HG02623 (cell line): ENCODE measurements around the gene SERPINA5.
"Not testable (repeated sequence)": the region's sequence is repeated elsewhere in the genome, so short reads cannot be mapped to it uniquely, and the experiment has no call there.

Source experiments
- ATAC-seq: cut with Tn5 transposase; IDR thresholded peaks from one replicate; pipeline ENCODE4 v1.9.1; 2021; ENCODE audit warnings: moderate library complexity; ENCODE audit not compliant: unreplicated experiment

SERPINA5 gene

GRCh38 chr14:94598816-94599655, 17.8 kb downstream of the SERPINA5 start:
- no peak for ATAC-seq

- no peak for ATAC-seq
These were observed 18.4 kb downstream of the SERPINA5 start for GRCh38 chr14:94599656-94600004.

GRCh38 chr14:94600148-94600545, 18.9 kb downstream of the SERPINA5 start:
- no peak for ATAC-seq

- ATAC-seq, result no peak
These were observed 20.7 kb downstream of the SERPINA5 start for GRCh38 chr14:94601884-94602391.

- ATAC-seq, result no peak
These were observed 21.5 kb downstream of the SERPINA5 start for GRCh38 chr14:94602722-94603121.

GRCh38 chr14:94605361-94605760, 24.1 kb downstream of the SERPINA5 start:
- no peak for ATAC-seq

GRCh38 chr14:94608966-94609365, 27.7 kb downstream of the SERPINA5 start:
- not testable (repeated sequence) for ATAC-seq

- ATAC-seq, result no peak
These were observed 30.0 kb downstream of the SERPINA5 start for GRCh38 chr14:94611179-94611578.

- ATAC-seq, result no peak
These were observed 30.9 kb downstream of the SERPINA5 start, which contains the start of gene SERPINA3 for GRCh38 chr14:94612174-94612573. Gene SERPINA3, plus strand, starts transcription at chr14:94612391. Its CDS starts 2,051 bp downstream, at chr14:94614442.

DNA sequence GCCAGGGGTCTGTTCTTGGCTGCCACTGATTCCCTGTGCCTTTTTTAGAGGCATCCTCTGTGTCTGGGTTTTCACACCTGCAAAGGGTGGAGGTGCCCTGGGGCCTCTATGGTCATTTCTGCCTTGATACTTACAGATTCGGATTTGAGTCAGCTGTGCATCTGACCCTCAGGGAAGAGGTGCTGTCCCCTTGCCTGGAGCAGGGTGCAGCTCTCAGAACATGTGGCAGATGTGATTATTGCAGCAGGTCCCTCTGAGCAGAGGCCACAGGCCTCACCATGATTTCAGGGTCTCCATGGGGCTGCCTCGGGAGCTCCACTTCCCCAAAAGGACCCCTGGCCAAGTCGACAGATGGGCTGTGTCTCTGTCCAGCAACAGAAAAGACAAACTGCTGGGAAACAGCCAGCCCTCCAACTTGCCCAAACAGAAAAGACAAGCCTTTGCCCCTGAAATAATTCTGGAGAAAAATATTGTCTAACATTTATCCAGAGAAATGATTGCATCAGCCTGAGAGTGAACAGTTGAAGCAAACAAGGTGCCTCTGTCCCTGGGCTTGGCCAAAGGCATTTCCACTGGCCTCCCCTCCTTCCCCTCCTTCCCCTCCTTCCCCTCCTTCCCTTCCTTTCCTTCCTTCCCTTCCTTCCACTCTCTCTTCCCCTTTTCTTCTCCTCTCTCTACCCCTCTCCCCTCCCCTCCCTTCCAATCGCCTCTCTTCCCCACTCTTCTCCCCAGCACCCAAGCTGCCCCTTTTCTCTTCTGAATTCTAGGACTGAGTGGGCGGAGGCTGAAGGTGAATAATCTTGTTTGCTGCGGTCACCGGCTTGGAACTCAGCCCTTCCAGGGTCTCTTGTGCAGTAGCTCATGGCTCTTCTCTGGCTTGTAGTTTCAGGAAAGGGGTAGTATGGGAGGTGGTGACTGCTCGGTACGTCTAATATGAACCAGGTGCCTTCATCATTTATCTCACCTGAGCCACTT, 31.6 kb downstream of the SERPINA5 start:
- no peak for ATAC-seq

DNA sequence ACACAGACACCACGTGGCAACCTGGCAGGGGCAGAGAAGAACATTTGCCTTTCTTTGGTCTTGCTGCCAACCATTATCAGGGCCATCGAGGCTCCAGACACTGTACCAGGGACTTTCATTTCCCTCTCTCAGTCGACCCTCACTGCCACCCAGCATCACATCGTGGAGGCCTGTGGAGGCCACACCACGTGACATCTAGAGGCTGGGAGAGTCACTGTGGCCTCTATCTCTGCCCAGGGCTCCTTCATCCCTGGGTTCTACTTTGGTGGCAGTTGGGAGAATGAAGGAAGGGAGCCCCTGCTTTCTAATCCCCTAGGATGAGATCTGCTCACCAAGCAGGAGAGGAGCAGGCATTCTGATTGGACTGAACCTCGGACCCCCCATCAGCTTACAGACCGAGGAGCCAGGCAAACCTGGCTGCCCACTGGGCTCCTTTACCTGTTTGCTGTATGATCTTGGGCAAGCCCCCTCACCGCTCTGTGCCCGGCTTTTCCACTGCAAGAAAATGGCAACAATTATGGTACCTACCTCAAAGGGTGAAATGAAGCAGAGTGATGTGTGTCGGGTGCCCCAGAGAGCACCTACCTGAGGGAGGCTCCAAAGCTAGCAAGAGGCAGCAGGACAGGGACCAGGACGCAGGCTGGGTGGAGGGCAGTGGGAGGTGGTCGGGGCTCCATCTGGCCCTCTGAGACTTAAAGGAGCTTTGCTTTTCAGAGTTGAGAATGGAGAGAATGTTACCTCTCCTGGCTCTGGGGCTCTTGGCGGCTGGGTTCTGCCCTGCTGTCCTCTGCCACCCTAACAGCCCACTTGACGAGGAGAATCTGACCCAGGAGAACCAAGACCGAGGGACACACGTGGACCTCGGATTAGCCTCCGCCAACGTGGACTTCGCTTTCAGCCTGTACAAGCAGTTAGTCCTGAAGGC, 32.8 kb downstream of the SERPINA5 start:
- ATAC-seq, result no peak

DNA sequence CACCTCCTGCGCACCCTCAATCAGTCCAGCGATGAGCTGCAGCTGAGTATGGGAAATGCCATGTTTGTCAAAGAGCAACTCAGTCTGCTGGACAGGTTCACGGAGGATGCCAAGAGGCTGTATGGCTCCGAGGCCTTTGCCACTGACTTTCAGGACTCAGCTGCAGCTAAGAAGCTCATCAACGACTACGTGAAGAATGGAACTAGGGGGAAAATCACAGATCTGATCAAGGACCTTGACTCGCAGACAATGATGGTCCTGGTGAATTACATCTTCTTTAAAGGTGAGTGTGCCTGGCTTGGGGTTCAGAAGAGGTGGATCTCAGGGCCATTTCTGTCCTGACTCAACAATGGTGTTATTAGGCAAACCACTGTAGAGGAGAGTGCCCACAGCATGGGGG, 33.6 kb downstream of the SERPINA5 start:
- ATAC-seq, result no peak

DNA sequence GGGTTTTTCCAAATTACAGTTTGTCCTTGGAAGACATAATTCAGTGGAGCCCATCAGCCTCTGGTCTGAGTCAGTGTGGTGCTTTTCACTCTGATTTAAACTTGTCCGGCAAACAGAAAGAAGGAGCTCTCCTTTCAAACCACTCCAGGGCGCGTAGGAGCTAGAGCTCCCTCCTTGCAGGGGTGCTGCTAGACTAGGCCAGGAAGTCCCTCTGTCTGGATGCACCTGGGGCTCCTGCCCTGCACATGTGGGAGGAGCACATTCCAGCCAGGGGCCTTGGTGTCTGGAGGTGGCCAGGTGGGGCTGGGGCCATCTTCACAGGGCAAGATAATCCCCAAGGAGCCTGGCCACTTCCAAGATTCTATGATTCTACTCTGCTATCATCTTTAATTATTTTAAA, 34.0 kb downstream of the SERPINA5 start:
- no peak for ATAC-seq

DNA sequence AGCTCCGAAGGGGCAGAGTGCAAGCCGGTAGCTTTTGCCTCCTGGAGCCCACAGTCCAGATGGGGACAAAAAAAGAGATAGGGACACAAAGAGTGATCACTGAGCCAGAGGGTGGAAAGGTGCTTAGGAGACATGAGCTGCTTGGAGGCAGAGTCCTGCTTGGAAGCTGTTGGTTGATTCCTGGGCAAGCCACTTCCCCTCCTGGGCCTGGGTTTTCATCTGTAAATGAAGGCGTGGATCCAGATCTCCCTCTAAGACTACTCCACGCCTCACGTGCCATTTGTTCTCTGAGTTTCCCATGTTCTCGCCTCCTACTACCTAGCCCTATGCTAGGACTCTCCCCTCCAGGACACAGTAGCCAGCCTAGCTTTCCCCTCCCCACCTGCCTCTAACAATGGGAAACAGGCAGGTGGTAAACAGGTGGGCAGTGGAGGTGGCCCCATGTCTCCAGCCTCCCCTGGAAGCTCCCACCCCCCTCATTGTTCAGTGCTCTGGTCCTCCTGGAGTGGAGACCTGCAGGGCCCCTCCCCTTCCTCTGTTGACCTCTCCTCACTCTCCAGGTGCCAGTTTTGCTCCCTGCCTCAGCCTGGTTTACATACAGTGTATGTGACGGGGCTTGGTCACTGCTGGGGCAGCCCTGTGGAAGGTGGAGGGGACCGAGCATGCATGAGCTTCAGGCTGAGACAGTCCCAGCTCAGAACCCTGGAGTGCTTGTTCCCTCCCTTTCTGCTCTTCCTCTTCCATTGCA, 34.8 kb downstream of the SERPINA5 start:
- ATAC-seq, result no peak

- ATAC-seq, result no peak
These were observed 36.2 kb downstream of the SERPINA5 start for GRCh38 chr14:94617366-94617941.

DNA sequence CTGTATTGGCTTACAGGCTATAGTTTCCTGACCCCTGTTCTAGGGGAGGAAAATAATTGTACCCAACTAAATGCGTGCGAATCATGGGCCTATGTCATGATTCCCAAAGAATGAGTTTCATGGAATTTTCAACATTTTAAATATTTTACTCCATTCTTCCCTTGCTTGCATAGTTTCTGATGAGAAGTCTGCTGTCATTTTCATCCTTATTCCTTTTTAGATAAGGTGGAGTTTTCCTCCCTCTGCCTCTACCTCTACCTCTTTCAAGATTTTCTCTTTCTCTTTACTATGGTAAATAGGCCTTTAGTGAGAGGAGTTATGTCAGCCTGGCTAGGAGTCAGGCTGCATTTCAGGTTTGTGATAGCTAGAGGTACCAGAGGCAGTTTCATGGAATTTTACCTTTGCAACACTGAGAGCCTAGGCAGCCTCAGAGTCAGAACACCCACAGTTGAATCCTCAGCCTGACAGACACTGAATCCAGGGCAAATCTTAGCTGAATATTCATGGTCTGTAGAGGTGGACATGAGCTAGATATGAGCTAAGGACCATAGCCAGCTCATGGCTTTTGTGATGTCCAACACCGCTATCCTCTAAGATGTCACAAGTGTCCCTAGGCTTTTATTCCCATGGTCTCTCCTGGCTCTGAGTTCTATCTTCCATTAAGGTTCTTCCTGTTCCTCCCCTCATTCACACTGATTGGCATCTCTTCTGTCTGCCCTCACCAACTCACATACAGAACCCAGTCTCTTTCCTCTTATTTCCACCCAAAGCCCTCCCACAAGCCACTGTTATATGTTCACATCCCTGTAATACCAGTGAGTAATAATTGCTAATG, 37.0 kb downstream of the SERPINA5 start:
- no peak for ATAC-seq

GRCh38 chr14:94619297-94619696, 38.1 kb downstream of the SERPINA5 start:
- ATAC-seq, result no peak

GRCh38 chr14:94620597-94620996, 39.4 kb downstream of the SERPINA5 start:
- ATAC-seq, result no peak
